HG03520 (cell line): ENCODE data around the gene FOXP4.

ENCODE experiments used
- ATAC-seq: cut with Tn5 transposase; IDR thresholded peaks from one replicate; pipeline ENCODE4 v1.9.1; 2021; ENCODE audit warnings: mild to moderate bottlenecking, moderate library complexity; ENCODE audit not compliant: unreplicated experiment

FOXP4 gene

DNA sequence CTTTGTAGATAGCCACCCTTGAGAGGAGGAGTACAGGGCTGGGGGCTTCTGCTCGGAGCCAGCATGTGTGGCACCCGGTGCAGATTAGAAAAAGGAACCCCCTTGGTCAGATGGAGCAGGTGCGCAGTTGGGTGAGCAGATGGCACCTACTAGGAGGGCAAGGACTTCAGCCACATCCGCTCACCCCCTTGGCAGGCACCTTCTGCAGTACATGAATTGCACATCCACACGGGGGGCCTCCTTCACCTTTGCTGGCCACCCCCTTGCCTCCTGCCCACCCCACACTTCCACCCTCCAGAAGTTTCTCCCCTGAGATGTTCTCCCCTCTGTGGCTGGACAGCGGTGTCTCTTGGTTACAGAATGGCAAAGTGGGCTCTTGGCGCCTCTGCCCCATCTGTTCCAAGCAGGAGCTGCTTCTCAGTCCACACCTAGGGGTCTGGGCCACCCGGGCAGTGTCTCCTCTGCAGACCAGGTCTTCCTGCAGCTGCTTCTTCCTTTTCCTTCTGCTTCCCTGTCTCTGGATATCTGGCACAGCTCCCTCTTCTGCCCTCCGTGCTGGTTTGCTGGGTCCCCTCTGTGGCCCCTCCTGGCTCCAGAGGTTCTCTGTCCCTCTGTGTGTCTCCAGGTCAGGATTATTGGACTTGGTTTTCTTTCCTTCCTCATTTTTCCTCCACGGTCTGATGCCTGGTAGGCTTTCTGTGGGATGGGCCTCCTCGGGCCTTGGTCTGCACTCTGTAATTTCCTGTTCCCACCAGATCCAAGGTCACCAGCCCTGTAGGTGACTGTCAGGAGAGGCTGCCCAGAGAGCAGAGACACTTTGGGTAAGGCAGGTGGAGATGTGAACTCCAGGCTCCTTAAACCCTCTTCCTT, 96.1 kb downstream of the FOXP4 start:
- no peak for ATAC-seq

DNA sequence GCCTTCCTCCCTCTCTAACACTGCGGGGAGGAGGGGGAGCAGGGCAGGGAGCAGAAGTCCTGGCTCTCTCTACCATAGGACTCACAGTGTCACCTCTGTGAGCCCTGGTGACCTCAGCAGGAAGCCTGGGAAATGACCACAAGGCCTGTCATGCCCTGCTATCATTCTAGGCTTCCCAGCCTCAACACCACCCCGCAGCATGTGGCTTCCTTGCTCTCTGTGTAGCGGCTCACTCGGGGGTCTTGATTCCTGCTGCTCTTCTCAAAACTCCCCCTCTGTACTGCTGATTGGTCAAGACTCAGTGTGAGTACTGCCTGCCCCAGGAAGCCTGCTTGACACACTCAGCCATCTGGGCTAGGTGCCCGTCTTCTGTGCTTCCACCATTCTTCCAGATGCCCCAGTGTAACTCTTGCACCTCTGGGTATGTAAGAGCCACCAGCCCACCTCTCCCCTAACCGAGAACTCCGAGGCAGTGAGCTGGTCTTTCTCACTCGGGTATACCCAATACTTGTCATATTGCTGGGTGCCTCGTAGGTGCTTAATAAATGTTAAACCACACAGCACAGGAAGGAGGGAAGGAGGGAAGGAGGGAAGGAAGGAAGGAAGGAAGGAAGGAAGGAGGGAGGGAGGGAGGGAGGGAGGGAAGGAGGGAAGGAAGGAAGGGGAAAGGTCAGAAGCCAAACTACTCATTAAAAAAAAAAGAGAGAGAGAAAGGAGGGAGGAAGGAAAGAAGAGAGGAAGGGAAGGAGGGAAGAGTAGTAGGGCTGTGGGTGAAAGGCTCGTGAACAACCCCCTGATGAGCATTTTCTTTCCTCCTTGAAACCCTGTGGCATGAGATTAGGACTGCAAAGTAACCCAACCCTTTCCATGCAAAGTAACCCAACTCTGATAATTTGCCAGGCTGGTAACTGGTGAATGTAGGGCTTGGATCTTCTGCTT, 97.0 kb downstream of the FOXP4 start:
- ATAC-seq = no peak

DNA sequence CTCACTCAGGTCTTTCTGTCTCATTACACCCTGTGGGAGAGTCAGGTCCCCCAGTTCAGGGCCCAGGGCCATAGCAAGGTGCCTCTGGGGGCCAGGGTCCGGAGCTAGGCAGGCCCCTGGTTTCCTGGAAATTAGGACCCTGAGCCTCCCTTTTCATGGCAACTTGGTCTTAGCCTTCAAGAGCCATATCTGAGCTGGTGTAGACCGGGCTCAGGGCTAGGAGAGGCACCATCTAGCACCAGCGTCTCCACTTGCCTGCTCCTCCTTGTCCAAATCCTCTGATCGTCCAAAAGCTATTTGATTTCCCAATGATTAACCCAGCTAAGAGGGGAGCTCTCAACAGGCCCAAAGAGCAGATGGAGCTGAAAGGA, 97.7 kb downstream of the FOXP4 start:
- ATAC-seq = no peak

DNA sequence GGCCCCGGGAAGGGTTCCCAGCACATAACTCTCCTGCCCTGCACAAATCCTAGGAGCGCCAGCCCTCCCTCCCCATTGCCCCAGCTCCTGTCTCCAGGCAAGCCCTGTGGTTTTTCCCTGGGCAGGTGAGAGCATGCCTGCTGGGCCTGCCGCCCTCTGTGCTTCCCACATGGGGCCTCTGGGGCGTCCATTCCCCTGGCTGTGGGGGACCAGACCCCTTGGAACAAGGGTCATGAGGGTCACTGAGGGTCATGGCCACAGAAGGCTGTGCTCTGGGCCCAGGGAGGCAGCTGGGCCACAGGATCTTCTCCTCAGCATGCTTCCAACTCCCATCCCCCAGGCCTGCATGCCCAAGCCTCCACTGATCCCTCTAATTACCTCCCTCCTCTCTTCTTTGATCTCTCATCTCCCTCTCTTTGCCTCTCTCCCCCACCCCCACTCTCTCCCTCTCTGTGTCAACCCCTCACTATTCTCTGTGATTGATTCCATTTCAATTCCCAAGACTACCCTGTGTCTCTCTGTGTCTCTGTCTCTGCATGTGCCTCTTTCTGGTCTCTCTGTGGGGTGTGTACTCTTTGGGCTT, 98.2 kb downstream of the FOXP4 start:
- ATAC-seq = no peak

DNA sequence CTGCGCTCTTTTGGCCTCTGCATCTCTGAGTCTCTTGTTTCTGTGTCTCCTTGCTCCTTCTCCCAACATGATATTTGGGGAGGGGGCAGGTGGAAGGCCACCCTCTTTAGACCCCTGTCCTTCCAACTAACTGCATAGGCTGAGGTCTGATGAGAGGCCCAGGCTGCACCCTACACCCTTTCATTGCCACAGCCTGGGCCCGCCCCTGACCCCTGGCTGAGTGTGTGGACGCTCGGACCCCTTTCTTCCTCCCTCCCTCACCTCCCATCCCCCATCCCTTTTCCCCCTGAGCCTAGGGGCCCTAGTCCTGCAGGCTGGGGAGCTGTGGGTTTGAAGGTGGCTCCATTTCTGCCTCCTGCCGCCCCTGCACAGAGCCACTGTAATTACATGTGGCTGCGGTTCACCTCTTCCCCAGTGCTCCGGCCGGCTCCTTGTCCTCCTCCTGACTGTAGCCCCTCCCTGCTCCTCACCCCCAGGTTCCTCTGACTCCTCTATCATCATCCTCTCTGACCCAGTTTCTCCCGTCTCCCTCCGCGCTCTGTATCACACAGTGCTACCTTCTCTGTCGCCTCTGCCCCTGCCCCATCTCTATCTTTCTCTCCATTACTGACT, 98.9 kb downstream of the FOXP4 start:
- ATAC-seq = no peak

DNA sequence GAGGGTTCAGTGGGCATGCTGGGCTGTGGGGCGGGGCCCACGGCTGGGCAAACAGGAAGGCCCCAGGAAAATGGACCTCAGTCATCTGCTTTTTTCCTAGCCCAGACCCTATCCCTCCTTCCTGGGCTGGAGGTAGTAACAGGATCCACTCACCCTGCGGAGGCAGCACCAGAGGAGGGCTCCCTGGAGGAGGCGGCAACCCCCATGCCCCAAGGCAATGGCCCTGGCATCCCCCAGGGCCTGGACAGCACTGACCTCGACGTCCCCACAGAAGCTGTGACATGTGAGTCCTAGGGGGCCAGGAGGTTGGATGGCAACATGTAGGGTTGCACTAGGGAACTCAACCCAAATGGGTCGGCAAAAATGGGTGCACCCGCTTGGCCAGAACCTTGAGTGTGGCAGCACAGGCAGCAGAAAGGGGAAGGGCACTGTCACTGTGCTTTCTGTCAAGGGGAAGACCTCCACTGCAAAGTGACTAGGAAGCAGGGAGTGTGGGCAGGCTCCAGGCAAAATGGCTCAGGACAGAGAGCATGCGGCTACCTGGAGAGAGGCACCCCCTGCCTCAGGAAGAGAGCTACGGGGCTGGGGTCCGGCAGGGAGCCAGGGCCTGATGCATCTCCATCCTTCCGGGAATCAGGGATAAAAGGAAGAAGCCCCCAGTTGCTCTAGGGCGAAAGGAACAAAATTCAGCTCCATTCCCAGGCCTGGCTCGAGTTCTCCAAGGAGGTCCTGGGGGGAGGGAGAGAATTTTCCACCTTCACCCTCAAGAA, 100.0 kb downstream of the FOXP4 start:
- no peak for ATAC-seq

DNA sequence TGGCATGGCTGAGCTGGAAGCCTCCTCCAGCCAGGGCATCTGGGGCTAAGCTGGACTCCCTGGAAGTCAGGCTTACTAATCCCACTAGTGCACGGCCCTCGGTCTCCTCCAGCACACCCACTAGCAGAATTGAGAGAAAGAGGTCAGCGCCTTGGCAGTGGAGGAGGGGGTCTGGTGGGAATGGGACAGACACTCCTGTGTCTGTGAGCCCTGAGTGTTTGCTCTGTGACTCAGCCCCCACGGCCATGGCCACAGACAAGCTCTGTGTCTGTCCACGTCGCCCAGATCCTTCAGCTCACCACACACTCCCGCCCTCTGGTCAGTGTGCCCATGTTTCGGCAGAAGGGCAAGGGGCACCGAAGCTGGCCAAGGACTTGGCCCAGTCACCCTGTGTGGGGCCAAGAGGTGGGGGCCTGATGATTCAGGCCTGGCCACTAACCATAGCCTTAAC, 100.9 kb downstream of the FOXP4 start:
- ATAC-seq = no peak

DNA sequence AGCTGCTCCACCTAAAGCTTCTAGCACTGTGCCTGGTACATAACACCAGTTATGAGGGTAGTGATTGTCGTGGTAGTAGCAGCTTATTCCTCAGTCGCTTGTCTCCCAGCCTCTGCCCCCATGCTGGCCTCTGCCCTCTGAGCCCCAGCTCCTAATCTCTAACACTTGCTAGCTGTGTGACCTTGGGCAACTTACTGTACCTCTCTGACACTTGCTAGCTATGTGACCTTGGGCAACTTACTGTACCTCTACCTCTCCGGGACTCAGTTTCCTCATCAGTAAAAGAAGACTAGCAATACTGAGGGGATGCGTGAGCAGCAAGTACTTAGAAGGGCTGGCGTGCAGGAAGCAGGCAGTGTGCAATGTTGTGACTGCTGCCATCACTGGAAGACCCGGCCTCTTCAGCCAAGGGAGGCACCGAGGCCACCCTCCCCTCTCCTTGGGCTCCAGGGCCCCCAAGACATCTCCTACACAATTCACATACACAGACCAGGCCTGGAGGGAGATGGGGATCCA, 101.9 kb downstream of the FOXP4 start:
- ATAC-seq = no peak

DNA sequence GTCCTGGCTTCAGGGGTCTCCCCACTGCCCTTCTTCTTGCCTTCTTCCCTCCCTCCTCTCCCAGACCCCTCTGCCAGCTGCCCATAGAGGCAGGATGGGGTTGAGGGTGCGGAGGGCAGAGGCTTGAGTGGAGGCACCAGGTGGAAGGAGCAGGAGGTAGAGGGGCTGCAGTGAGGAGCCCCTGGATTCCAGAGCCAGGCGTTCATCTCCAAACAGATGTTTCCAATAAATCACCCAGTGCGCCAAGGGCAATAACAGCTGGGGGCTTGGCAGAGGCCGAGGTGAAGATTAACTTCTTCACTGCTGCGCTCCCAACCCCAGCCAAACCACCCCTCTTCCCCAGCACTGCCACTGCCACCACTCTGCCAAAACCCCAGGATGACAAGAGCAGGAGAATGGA, 102.7 kb downstream of the FOXP4 start:
- ATAC-seq = no peak

DNA sequence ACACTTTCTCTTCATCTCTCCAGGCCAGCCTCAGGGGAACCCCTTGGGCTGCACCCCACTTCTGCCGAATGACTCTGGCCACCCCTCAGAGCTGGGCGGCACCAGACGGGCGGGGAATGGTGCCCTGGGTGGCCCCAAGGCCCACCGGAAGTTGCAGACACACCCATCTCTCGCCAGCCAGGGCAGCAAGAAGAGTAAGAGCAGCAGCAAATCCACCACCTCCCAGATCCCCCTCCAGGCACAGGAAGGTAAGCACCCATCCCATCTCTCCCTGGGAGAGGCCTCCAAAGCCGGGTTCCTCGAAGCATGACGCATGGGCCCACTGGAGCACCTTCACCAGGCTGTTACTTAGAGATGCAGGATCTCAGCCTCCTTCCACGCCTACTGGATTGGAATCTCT, 103.4 kb downstream of the FOXP4 start:
- ATAC-seq = no peak

DNA sequence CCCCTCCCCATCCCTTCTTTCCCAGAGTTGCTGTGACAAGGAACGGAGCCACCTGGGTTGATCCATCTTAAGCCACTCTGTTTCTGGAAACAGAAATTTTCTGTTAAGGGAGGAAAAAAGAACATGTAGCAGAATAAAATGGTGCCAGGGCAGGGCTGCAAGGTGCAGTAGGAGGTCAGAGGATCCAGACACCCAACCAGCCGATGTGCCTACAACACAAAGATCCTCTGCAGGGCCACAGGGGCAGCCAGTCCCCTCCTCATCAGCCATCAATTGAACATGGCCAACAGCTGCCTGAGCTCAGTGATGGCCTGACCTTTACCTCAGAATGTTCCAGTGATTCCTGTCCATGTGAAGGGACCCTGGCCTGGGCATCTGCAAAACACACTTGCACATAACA, 103.9 kb downstream of the FOXP4 start:
- ATAC-seq = no peak

DNA sequence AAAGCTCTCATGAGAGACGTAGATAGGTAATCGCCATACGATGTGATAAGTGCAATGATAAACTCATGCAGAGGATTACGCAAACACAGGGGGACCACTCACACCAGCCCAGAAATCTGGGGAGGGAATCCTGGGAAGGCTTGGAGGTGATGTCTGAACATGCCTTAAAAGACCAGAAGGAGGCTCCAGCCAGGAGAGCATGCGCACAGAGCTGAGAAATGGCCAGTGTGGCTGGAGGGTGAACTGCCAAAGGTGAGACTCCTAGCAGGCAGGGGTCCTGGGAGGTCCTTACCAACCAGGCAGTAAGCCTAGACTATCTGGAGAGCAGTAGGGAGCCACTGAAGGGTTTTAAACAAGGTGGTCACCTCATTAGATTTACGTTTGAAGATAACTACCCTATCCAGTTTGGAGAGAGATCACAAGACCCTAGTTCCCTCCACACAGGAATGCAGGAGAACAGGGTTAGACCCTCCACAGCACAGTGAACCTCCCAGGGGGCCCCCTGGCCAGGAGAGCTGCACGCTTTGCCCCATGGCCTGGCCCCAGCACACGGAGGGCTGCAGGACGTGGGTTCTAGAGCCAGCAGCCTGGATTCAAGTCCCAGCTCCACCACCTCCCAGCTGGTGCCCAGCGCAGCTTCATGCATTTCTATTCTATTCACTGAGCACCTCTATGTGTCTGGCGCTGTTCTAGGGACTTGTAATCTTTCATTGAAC, 105.2 kb downstream of the FOXP4 start:
- ATAC-seq = no peak
